WERI-Rb-1 (cell line): ENCODE results near the gene ECI1.

Experiments used
- DNase-seq: peaks from one replicate; pipeline ENCODE4 v3.0.0-alpha.2; 2020
- H3K27ac ChIP-seq: fragments of 250-450 bp; sonication (Bioruptor Pico); 2 replicates; pipeline ENCODE4 v1.5.1; 2020; ENCODE audit warnings: mild to moderate bottlenecking, moderate library complexity
- H3K27me3 ChIP-seq: fragments of 250-450 bp; sonication (Bioruptor Pico); 2 replicates; pipeline ENCODE4 v1.5.1; 2021; ENCODE audit warnings: mild to moderate bottlenecking, low read depth, moderate library complexity; ENCODE audit not compliant: insufficient read depth, severe bottlenecking
- H3K36me3 ChIP-seq: fragments of 250-450 bp; sonication (Bioruptor Pico); 2 replicates; pipeline ENCODE4 v1.5.1; 2020; ENCODE audit warnings: mild to moderate bottlenecking, moderate library complexity
- H3K4me3 ChIP-seq: 2 replicates; pipeline ENCODE4 v1.5.1; 2011; ENCODE audit warnings: low read depth, mild to moderate bottlenecking, control low read depth, low read length
- H3K9me3 ChIP-seq: fragments of 250-450 bp; sonication (Bioruptor Pico); 2 replicates; pipeline ENCODE4 v1.5.1; 2021; ENCODE audit warnings: mild to moderate bottlenecking, moderate library complexity; ENCODE audit not compliant: severe bottlenecking
- CTCF ChIP-seq: IDR thresholded peaks from 2 replicates; pipeline ENCODE4 v1.5.1; 2011; ENCODE audit warnings: low read depth, mild to moderate bottlenecking, control low read depth, inconsistent platforms, low read length

The ECI1 gene

GRCh38 chr16:2250652-2251295, 613 bp downstream of the ECI1 start:
- DNase-seq = no peak
- Histone ChIP-seq H3K4me3 (peak overlapping the region; percentile 63), H3K9me3 (no peaks in the 10 kb centered on the region), H3K27me3 (no peaks in the 10 kb centered on the region), H3K27ac (peak overlapping the region; percentile 88), H3K36me3 (peaks cover 76% of the 10 kb centered on the region)
- TF ChIP-seq CTCF = no peak

- no peak for TF ChIP-seq CTCF
- Histone ChIP-seq H3K27me3 (no peaks in the 10 kb centered on the region), H3K27ac (no peak overlapping the region; the same call in none of the 2 replicates), H3K36me3 (peaks cover 81% of the 10 kb centered on the region), H3K9me3 (no peaks in the 10 kb centered on the region), H3K4me3 (no peak overlapping the region)
- DNase-seq = no peak
These were observed 5.0 kb downstream of the ECI1 start for GRCh38 chr16:2246301-2246885.

GRCh38 chr16:2244926-2245795, 6.2 kb downstream of the ECI1 start:
- H3K27ac ChIP-seq = peak overlapping the region; percentile 28
- no peak for TF ChIP-seq CTCF

GRCh38 chr16:2244301-2244700, 7.1 kb downstream of the ECI1 start:
- H3K36me3 ChIP-seq = peaks cover 93% of the 10 kb centered on the region
- no peak overlapping the region for H3K4me3 ChIP-seq
- no peaks in the 10 kb centered on the region for H3K27me3 ChIP-seq
- H3K27ac ChIP-seq = peak overlapping the region; percentile 28
- no peaks in the 10 kb centered on the region for H3K9me3 ChIP-seq
- DNase-seq = peak; percentile 65
- TF ChIP-seq CTCF = peak; percentile 39; the same call in 1 of the 2 replicates

More at GRCh38 chr16:2244926-2245795, 6.2 kb downstream of the ECI1 start:
- H3K27me3 ChIP-seq = no peaks in the 10 kb centered on the region
- peaks cover 87% of the 10 kb centered on the region for H3K36me3 ChIP-seq
- no peaks in the 10 kb centered on the region for H3K9me3 ChIP-seq
- no peak for DNase-seq
- H3K4me3 ChIP-seq = no peak overlapping the region

GRCh38 chr16:2243781-2244180, 7.6 kb downstream of the ECI1 start:
- no peak for DNase-seq
- H3K9me3 ChIP-seq = no peaks in the 10 kb centered on the region
- H3K36me3 ChIP-seq = peaks cover 91% of the 10 kb centered on the region
- no peak for TF ChIP-seq CTCF
- no peak overlapping the region for H3K4me3 ChIP-seq
- no peaks in the 10 kb centered on the region for H3K27me3 ChIP-seq
- H3K27ac ChIP-seq = no peak overlapping the region
